ENCODE measurements around the gene ADAMTS9. TPM values are rescaled to one million over a fixed set of nuclear protein-coding genes. Genes with fewer than 3 reads are reported as not detected.

ADAMTS9 gene
- total and polyA plus RNA-seq, 11 donors = 11.3 to 74.4 (median 18.8) TPM

GRCh38 chr3:64693031-64693430, 5.2 kb upstream of the ADAMTS9 start:
- intact Hi-C loops (cut with DNase I) = no loop called here
- peaks cover 0 to under 1% (median 0%) of the 10 kb centered on the region in 12 donors for H3K9me3 ChIP-seq
- DNase-seq (no peak), ATAC-seq (peak in 1 of 4 donors; percentile 23)
- no peak overlapping the region for H3K4me3 ChIP-seq
- WGBS, 4 donors = 60 to 63% (median 62%) methylated on average over 3 of the region's 3 CpGs
- no peak for TF ChIP-seq POLR2A (IDR thresholded peaks at IDR 0.05)
- TF ChIP-seq CTCF (IDR thresholded peaks at IDR 0.05) = no peak
- H3K27ac ChIP-seq = no peak overlapping the region
- peaks cover 0 to 2% (median 0%) of the 10 kb centered on the region in 9 donors for H3K27me3 ChIP-seq
- H3K4me1 ChIP-seq = peaks cover 0 to 60% (median 22%) of the 10 kb centered on the region in 12 donors
- H3K36me3 ChIP-seq = peaks cover 0 to 6% (median 0%) of the 10 kb centered on the region in 9 donors

- TF ChIP-seq POLR2A (IDR thresholded peaks at IDR 0.05) (no peak), CTCF (IDR thresholded peaks at IDR 0.05) (no peak)
- Histone ChIP-seq H3K4me1 (peaks cover 0 to 54% (median 20%) of the 10 kb centered on the region in 12 donors), H3K9me3 (no peaks in the 10 kb centered on the region), H3K27ac (peak overlapping the region in 9 of 12 donors; percentile 8 to 95 (median 42)), H3K27me3 (peaks cover 0 to 17% (median 0%) of the 10 kb centered on the region in 9 donors), H3K36me3 (peaks cover 0 to 6% (median 0%) of the 10 kb centered on the region in 9 donors), H3K4me3 (no peak overlapping the region)
- ATAC-seq (peak in 3 of 4 donors; percentile 18 to 61 (median 21)), DNase-seq (peak in 3 of 5 donors; percentile 32 to 71 (median 36))
- intact Hi-C loops (cut with DNase I) = no loop called here
- 40 to 50% (median 43%) methylated on average over 3 of the region's 3 CpGs for WGBS, 4 donors
Observed at GRCh38 chr3:64691051-64691450, 3.3 kb upstream of the ADAMTS9 start.

- WGBS, 4 donors = 1 to 2% (median 1%) methylated on average over 21 to 42 of the region's 42 CpGs
- peak in 1 of 5 donors; percentile 23 for DNase-seq
- no peak for TF ChIP-seq POLR2A (IDR thresholded peaks at IDR 0.05)
- no peak for TF ChIP-seq CTCF (IDR thresholded peaks at IDR 0.05)
- Histone ChIP-seq H3K9me3 (no peaks in the 10 kb centered on the region), H3K4me3 (peak overlapping the region; percentile 60 to 86 (median 71)), H3K27me3 (peaks cover 0 to 17% (median 0%) of the 10 kb centered on the region in 9 donors), H3K27ac (peak overlapping the region; percentile 89 to 98 (median 96)), H3K36me3 (peaks cover 0 to 6% (median 0%) of the 10 kb centered on the region in 9 donors), H3K4me1 (peaks cover 3 to 55% (median 10%) of the 10 kb centered on the region in 12 donors)
- peak in 2 of 4 donors; percentile 21 to 35 for ATAC-seq
- intact Hi-C loops (cut with DNase I) = loop anchor here (2.0 to 10.0 kb wide), 21 partner anchors 42 to 728 kb away; no protein-coding TSS in a partner anchor
Observed at GRCh38 chr3:64687086-64687780, 567 bp downstream of the ADAMTS9 start.

GRCh38 chr3:64686446-64686908, 1.3 kb downstream of the ADAMTS9 start:
- intact Hi-C loops (cut with DNase I) = loop anchor here (2.0 to 10.0 kb wide), 21 partner anchors 42 to 728 kb away; no protein-coding TSS in a partner anchor
- peak overlapping the region; percentile 89 to 98 (median 96) for H3K27ac ChIP-seq
- no peak for TF ChIP-seq CTCF (IDR thresholded peaks at IDR 0.05)
- WGBS, 4 donors = 0 to 1% (median 1%) methylated on average over 31 of the region's 31 CpGs
- peak; percentile 52 to 72 (median 53) for DNase-seq
- peaks cover 1 to 55% (median 7%) of the 10 kb centered on the region in 12 donors for H3K4me1 ChIP-seq
- peaks cover 0 to 6% (median 4%) of the 10 kb centered on the region in 9 donors for H3K36me3 ChIP-seq
- peak; percentile 14 to 24 (median 20) for ATAC-seq
- H3K9me3 ChIP-seq = no peaks in the 10 kb centered on the region
- peaks cover 0 to 17% (median 0%) of the 10 kb centered on the region in 9 donors for H3K27me3 ChIP-seq
- peak overlapping the region; percentile 60 to 86 (median 71) for H3K4me3 ChIP-seq

All from heart left ventricle (tissue), 16 donors.